ENCODE measurements around the gene S100A3.

Gene S100A3

DNA sequence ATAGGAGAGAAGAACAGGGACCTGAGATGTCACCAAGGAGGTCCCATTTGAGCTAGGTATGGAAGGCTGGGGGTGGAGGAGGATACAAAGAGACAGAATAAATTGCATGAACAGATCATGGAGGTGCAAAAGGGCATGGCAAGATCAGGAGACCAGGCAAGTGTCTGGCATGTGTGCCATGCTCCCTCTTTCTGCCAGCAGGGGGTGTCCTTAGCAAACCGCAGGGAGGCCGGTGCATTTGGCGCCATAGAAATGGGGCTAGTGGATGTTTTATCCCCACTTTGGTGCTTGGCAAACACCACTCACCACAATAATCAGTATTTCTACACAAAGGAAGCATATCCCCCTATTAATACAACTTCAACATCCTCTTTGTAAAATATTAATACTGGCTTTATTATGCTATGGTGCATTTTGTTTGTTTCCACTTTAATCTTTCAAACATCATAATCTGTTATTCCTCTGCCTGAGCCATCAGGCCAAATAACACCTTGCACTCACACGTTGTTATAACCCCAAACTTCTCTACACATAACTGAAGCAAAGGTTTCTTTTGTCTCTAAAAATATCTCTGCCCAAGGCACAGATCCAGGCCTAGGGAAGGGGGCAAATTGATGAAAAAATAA lies 39.2 kb downstream of the S100A3 start:
- DNase-seq (ENCODE audit: low spot score): peak; percentile 37

GRCh38 chr1:153509036-153509435 lies 40.0 kb downstream of the S100A3 start:
- no peak for DNase-seq (ENCODE audit: low spot score)

GRCh38 chr1:153507926-153508583 lies 41.0 kb downstream of the S100A3 start:
- no peak for DNase-seq (ENCODE audit: low spot score)

GRCh38 chr1:153506831-153507413 lies 42.1 kb downstream of the S100A3 start:
- DNase-seq (ENCODE audit: low spot score): peak; percentile 88

DNA sequence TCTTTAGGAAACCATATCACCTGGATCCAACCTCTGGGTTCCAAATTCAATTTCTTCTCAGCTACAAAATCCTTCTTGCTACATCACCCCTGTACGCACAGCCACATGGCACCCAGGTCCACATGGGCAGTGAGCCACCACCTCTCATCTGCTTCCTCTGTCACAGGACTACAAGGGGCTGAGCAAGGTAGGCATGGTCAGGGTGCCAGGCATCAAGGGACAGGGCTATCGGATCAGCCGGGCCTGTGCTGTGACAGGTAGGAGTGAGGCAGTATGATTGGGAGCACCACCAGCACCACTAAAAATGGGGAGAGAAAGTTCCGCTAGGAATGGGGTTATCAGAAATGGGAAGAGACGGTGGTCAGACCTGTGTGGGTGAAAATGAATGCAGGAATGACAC lies 42.7 kb downstream of the S100A3 start:
- no peak for DNase-seq (ENCODE audit: low spot score)

- no peak for DNase-seq (ENCODE audit: low spot score)
Measured at GRCh38 chr1:153505576-153505975, 43.5 kb downstream of the S100A3 start.

DNA sequence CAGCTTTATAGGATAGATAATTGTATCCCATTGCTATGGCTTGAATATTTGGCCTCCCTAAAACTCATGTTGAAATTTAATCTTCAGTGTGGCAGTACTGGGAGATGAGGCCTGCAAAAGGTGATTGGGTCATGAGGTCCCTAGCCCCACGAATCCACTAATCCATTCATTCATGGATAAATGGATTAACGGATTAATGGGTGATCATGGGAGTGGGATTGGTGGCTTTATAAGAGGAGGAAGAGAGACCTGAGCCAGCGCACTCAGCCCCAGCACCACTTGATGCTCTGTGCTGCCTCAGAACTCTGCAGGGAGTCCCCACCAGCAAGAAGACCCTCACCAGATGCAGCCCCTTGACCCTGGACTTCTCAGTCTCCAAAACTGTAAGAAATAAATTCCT lies 45.3 kb downstream of the S100A3 start:
- no peak for DNase-seq (ENCODE audit: low spot score)

- no peak for DNase-seq (ENCODE audit: low spot score)
Measured at GRCh38 chr1:153498746-153499145, 50.3 kb downstream of the S100A3 start.

All from AG08396 (cell line).